H1 (cell line): Measurements from ENCODE around the gene BMPR1A. TPM values are rescaled to one million over a fixed set of nuclear protein-coding genes. Genes with fewer than 3 reads are reported as not detected.

ENCODE experiments used
- CHD7 ChIP-seq: fragments of 300-600 bp; sonication (generic); IDR thresholded peaks from 2 replicates; pipeline ENCODE4 v1.7.1; 2012; ENCODE audit warnings: low read length, moderate library complexity, mild to moderate bottlenecking, inconsistent platforms; ENCODE audit not compliant: insufficient replicate concordance
- FOSL1 ChIP-seq: IDR thresholded peaks from 2 replicates; pipeline ENCODE4 v1.6.1; 2011; ENCODE audit warnings: mild to moderate bottlenecking, low read depth, low read length, moderate library complexity; ENCODE audit not compliant: insufficient read depth
- GABPA ChIP-seq: IDR thresholded peaks from 2 replicates; pipeline ENCODE4 v1.6.1; 2011; ENCODE audit warnings: mild to moderate bottlenecking, low read length, moderate library complexity, borderline replicate concordance; ENCODE audit not compliant: insufficient read depth
- KDM4A ChIP-seq: IDR thresholded peaks from one replicate; pipeline ENCODE4 v1.7.1; 2012; ENCODE audit warnings: low read depth, mild to moderate bottlenecking, moderate library complexity, low read length, inconsistent platforms; ENCODE audit not compliant: severe bottlenecking
- NANOG ChIP-seq: IDR thresholded peaks from 2 replicates; pipeline ENCODE4 v1.6.1; 2011; ENCODE audit warnings: low read length, low read depth, mild to moderate bottlenecking, inconsistent platforms; ENCODE audit not compliant: insufficient read depth, poor library complexity, severe bottlenecking
- POU5F1 ChIP-seq: IDR thresholded peaks from 2 replicates; pipeline ENCODE4 v1.6.1; 2011; ENCODE audit warnings: low read depth, mild to moderate bottlenecking, low read length, moderate library complexity
- SAP30 ChIP-seq: fragments of 300-600 bp; sonication (generic); IDR thresholded peaks from 2 replicates; pipeline ENCODE4 v1.7.1; 2012; ENCODE audit warnings: low read length, moderate library complexity, mild to moderate bottlenecking, inconsistent platforms; ENCODE audit not compliant: insufficient read depth, insufficient replicate concordance
- SP1 ChIP-seq: IDR thresholded peaks from 2 replicates; pipeline ENCODE4 v1.6.1; 2011; ENCODE audit warnings: low read depth, low read length
- SP4 ChIP-seq: IDR thresholded peaks from 2 replicates; pipeline ENCODE4 v1.6.1; 2012; ENCODE audit warnings: low read length, inconsistent platforms
- SUZ12 ChIP-seq: fragments of 200-600 bp; sonication (generic); IDR thresholded peaks from 2 replicates; pipeline ENCODE4 v1.6.1; 2012; ENCODE audit warnings: mild to moderate bottlenecking, inconsistent platforms, low read length, moderate library complexity, mixed read lengths
- TEAD4 ChIP-seq: IDR thresholded peaks from 2 replicates; pipeline ENCODE4 v1.6.1; 2012; ENCODE audit warnings: low read depth, low read length, inconsistent platforms, mixed read lengths
- polyA plus RNA-seq, 7 experiments: library from polyadenylated mRNA; depleted of rRNA in 3 of 7; stranded (reverse) in 5 of 7; unstranded in 2 of 7; fragments of >200 nt in 5 of 7; fragments of 200-250 nt in 2 of 7; gene quantifications; 1 replicate in 5 of 7; 2 replicates in 1 of 7; 4 replicates in 1 of 7; pipeline versions ENCODE4 v1.2.1 to v1.2.3, GENCODE V29; 2011 to 2013; ENCODE audit warnings: missing spikeins in 2 of 7, mixed read lengths in 2 of 7
- total RNA-seq: library from RNA; stranded (reverse); fragmentation: NEBNext Ultra II Directional; extraction: Animal tissue kit (Norgen Biotek cat#: 25700); gene quantifications from 2 replicates; pipeline ENCODE4 v1.2.1, GENCODE V29; 2021

The BMPR1A gene
- total and polyA plus RNA-seq, 2 of the 8 experiments (the other 6 are each of a cell fraction or from before 2014, with no cell fraction given): 34.4 to 129 TPM

GRCh38 chr10:86815035-86815617 lies 58.7 kb downstream of the BMPR1A start (continued):
- no peak for TF ChIP-seq CHD7
- TF ChIP-seq SP4: no peak
- no peak for TF ChIP-seq SUZ12
- TF ChIP-seq FOSL1: no peak
- no peak for TF ChIP-seq TEAD4
- no peak for TF ChIP-seq POU5F1
- no peak for TF ChIP-seq NANOG
- TF ChIP-seq SP1: no peak
- TF ChIP-seq SAP30: no peak
- no peak for TF ChIP-seq KDM4A
- no peak for TF ChIP-seq GABPA
